Natural killer cell (primary cell): ENCODE measurements around the gene NTM. TPM values are rescaled to one million over a fixed set of nuclear protein-coding genes. Genes with fewer than 3 reads are reported as not detected.

Source experiments
- ATAC-seq, 3 donors: fragments of 150-1000 bp in 2 of 3; fragments of 200-7000 bp in 1 of 3; cut with Tn5 transposase; 1 replicate in 1 of 3; 2 replicates in 2 of 3; pipeline ENCODE4 v1.10.0; 2021; ENCODE audit warnings: mild to moderate bottlenecking in 2 of 3, moderate library complexity in 2 of 3
- DNase-seq, 2 donors: peaks; one replicate each; pipeline versions ENCODE4 v3.0.0 to v3.0.0-alpha.2; 2013 to 2021; ENCODE audit warnings: mixed read lengths in 1 of 2
- H3K27ac ChIP-seq: one replicate; pipeline ENCODE4 v1.5.1; 2013; ENCODE audit warnings: mild to moderate bottlenecking, low read length
- H3K27me3 ChIP-seq: one replicate; pipeline ENCODE4 v1.6.1; 2013; ENCODE audit warnings: low read length; ENCODE audit not compliant: control insufficient read depth, insufficient read depth
- H3K36me3 ChIP-seq: one replicate; pipeline ENCODE4 v1.6.1; 2013; ENCODE audit warnings: low read length; ENCODE audit not compliant: control insufficient read depth, insufficient read depth
- H3K4me1 ChIP-seq: one replicate; pipeline ENCODE4 v1.6.1; 2013; ENCODE audit warnings: low read length; ENCODE audit not compliant: control insufficient read depth, insufficient read depth
- H3K4me3 ChIP-seq: one replicate; pipeline ENCODE4 v1.5.1; 2013; ENCODE audit warnings: low read length
- H3K9me3 ChIP-seq: one replicate; pipeline ENCODE4 v1.6.1; 2013; ENCODE audit warnings: low read length; ENCODE audit not compliant: control insufficient read depth, insufficient read depth
- H3K27ac Mint-ChIP-seq, 2 donors: one replicate each; pipeline ENCODE4 v1.8.0; 2022; ENCODE audit warnings: mild to moderate bottlenecking in 2 of 2, mixed read lengths in 2 of 2, moderate library complexity in 1 of 2
- H3K27me3 Mint-ChIP-seq, 2 donors: one replicate each; pipeline ENCODE4 v1.8.0; 2022; ENCODE audit warnings: low read depth in 2 of 2, mixed read lengths in 2 of 2
- H3K36me3 Mint-ChIP-seq: one replicate; pipeline ENCODE4 v1.8.0; 2022; ENCODE audit warnings: mixed read lengths
- H3K4me1 Mint-ChIP-seq, 2 donors: one replicate each; pipeline ENCODE4 v1.8.0; 2022; ENCODE audit warnings: mixed read lengths in 2 of 2
- H3K4me3 Mint-ChIP-seq: one replicate; pipeline ENCODE4 v1.8.0; 2022; ENCODE audit warnings: mild to moderate bottlenecking, moderate library complexity, mixed read lengths
- H3K9me3 Mint-ChIP-seq, 2 donors: one replicate each; pipeline ENCODE4 v1.8.0; 2022; ENCODE audit warnings: mixed read lengths in 2 of 2
- CTCF ChIP-seq: fragments of 200-600 bp; IDR thresholded peaks from one replicate; pipeline ENCODE4 v1.8.0; 2022; ENCODE audit warnings: antibody characterized with exemption
- WGBS: methylation state at CpG from one replicate; pipeline ENCODE4 v1.1.7; 2013; ENCODE audit warnings: missing lambda C conversion rate; ENCODE audit not compliant: insufficient coverage; 5-methylcytosine and 5-hydroxymethylcytosine counted together
- intact Hi-C: fragments of 100-400 bp; cut with micrococcal nuclease; formaldehyde crosslinking; loops from one replicate; pipeline ENCODE4 v1.14.2; 2022
- total RNA-seq, 4 donors: library from RNA; stranded (reverse); fragments of 120-200 nt in 1 of 4; gene quantifications; one replicate each; pipeline versions ENCODE4 v1.2.3 to v1.2.4, GENCODE V29; 2013 to 2022

NTM gene
- total RNA-seq, 3 donors from 2014 or later (not counting 1 experiment from before 2014, with no cell fraction given) = not detected

DNA sequence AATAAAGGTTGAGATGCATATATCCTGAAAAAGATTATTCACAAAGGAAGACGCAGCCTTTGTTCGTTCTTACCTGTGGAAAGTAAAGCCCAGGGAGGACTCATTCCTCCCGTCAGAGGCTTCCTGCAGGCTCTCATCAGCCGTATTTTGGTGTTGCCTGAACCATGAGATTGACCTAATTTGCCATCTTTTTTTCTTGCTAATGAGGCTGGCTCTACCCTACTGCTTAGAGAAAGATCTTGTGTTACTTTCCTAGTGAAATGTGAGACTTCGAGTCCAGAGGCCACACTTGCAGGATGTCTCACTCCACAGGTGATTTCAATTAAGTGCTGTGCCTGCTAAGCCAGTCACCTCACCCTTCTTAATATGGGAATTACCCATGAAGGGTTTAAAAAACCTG lies 269.9 kb downstream of the NTM start:
- no peaks in the 10 kb centered on the region for H3K36me3 ChIP-seq
- H3K4me1 ChIP-seq = no peaks in the 10 kb centered on the region
- H3K4me3 ChIP-seq = no peak overlapping the region
- intact Hi-C loops = no loop called here
- H3K36me3 Mint-ChIP-seq = no peaks in the 10 kb centered on the region
- no peaks in the 10 kb centered on the region for H3K9me3 ChIP-seq
- no peaks in the 10 kb centered on the region for H3K27me3 ChIP-seq
- no peak for DNase-seq
- H3K27ac ChIP-seq = no peak overlapping the region
- H3K27me3 Mint-ChIP-seq = no peaks in the 10 kb centered on the region
- no peaks in the 10 kb centered on the region for H3K9me3 Mint-ChIP-seq
- WGBS = 68% methylated on average over 5 of the region's 5 CpGs
- H3K4me1 Mint-ChIP-seq = no peaks in the 10 kb centered on the region
- no peak overlapping the region for H3K27ac Mint-ChIP-seq
- no peak for ATAC-seq
- no peak for TF ChIP-seq CTCF
- H3K4me3 Mint-ChIP-seq = no peak overlapping the region

GRCh38 chr11:131642756-131643531 lies 272.5 kb downstream of the NTM start:
- no peaks in the 10 kb centered on the region for H3K36me3 Mint-ChIP-seq
- H3K4me3 ChIP-seq = no peak overlapping the region
- H3K9me3 ChIP-seq = no peaks in the 10 kb centered on the region
- H3K27ac ChIP-seq = no peak overlapping the region
- H3K27ac Mint-ChIP-seq = no peak overlapping the region
- intact Hi-C loops = no loop called here
- no peaks in the 10 kb centered on the region for H3K9me3 Mint-ChIP-seq
- DNase-seq = no peak
- no peaks in the 10 kb centered on the region for H3K27me3 ChIP-seq
- H3K36me3 ChIP-seq = no peaks in the 10 kb centered on the region
- 81% methylated on average over 14 of the region's 15 CpGs for WGBS
- no peak overlapping the region for H3K4me3 Mint-ChIP-seq
- ATAC-seq = no peak
- no peaks in the 10 kb centered on the region for H3K4me1 Mint-ChIP-seq
- H3K27me3 Mint-ChIP-seq = no peaks in the 10 kb centered on the region
- TF ChIP-seq CTCF = no peak
- no peaks in the 10 kb centered on the region for H3K4me1 ChIP-seq

DNA sequence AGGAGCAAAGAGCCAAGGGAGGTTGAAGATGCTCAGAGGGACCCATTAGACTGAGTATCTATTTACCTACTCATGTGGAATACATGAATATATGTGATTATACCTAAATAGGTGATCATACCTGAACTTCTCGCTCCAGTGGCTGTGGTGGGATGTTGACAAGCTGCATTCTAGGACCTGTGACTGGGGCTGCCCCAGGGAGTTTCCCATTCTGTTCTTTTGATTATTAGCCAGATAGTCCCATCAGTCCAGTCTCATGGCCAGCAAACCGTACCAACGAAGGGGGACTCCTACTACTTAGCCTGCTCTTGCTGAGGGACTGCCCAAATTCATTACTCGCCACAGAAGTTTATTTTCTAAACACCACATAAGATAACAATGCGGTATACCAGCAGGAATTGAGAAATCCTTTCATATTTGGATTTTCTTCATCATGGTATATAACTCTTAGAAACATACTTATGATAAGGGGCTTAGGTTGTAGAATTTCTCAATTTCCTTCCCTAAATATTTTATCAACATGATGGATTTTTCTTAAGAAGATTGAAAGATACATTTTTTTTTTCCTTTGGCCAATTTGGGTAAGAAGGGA lies 273.9 kb downstream of the NTM start:
- Mint-ChIP-seq H3K9me3 (no peaks in the 10 kb centered on the region), H3K4me3 (no peak overlapping the region), H3K36me3 (no peaks in the 10 kb centered on the region), H3K4me1 (no peaks in the 10 kb centered on the region), H3K27ac (no peak overlapping the region), H3K27me3 (no peaks in the 10 kb centered on the region)
- Histone ChIP-seq H3K27ac (no peak overlapping the region), H3K9me3 (no peaks in the 10 kb centered on the region), H3K4me3 (no peak overlapping the region), H3K4me1 (no peaks in the 10 kb centered on the region), H3K27me3 (no peaks in the 10 kb centered on the region), H3K36me3 (no peaks in the 10 kb centered on the region)
- intact Hi-C loops = no loop called here
- ATAC-seq (peak in 1 of 3 donors; percentile 48), DNase-seq (no peak)
- WGBS = 77% methylated on average over 4 of the region's 5 CpGs
- no peak for TF ChIP-seq CTCF
